HEK293 (cell line): ENCODE data around the gene ADM2.

ENCODE experiments used
- CTCF ChIA-PET: fragments of 350-600 bp; formaldehyde crosslinking; extraction: SDS; loops from one replicate; lab custom pipeline; 2021; ENCODE audit warnings: antibody characterized with exemption; lab: Yijun Ruan, JAX
- POLR2A ChIA-PET: fragments of 300-600 bp; formaldehyde crosslinking; extraction: SDS; loops from one replicate; lab custom pipeline; 2020; ENCODE audit warnings: antibody characterized with exemption, inconsistent platforms; lab: Yijun Ruan, JAX
- H3K27ac ChIP-seq: fragments of 200-500 bp; sonication (Bioruptor generic); 2 replicates; pipeline ENCODE4 v1.5.1; 2014; ENCODE audit warnings: low read depth, low read length, control low read depth, inconsistent platforms; ENCODE audit errors: extremely low read depth
- H3K36me3 ChIP-seq, 2 experiments: fragments of 200-500 bp in 1 of 2; sonication (Bioruptor generic) in 1 of 2; 1 replicate in 1 of 2; 2 replicates in 1 of 2; pipeline ENCODE4 v1.5.1; 2014 to 2017; ENCODE audit warnings: inconsistent platforms in 2 of 2, low read length in 2 of 2; ENCODE audit not compliant: control insufficient read depth in 2 of 2, insufficient read depth in 1 of 2
- H3K4me1 ChIP-seq: fragments of 200-500 bp; sonication (Bioruptor generic); 2 replicates; pipeline ENCODE4 v1.5.1; 2014; ENCODE audit warnings: mild to moderate bottlenecking, low read length, inconsistent platforms; ENCODE audit not compliant: control insufficient read depth, insufficient read depth
- H3K4me3 ChIP-seq: 2 replicates; pipeline ENCODE4 v1.5.1; 2011; ENCODE audit warnings: low read depth, mild to moderate bottlenecking, control low read depth, low read length, moderate library complexity
- H3K9me3 ChIP-seq: fragments of 200-500 bp; sonication (Bioruptor generic); 2 replicates; pipeline ENCODE4 v1.5.1; 2014; ENCODE audit warnings: low read depth, low read length, inconsistent platforms; ENCODE audit not compliant: control insufficient read depth, insufficient read depth
- HOXC10 ChIP-seq: sonication (generic); formaldehyde crosslinking; IDR thresholded peaks from 2 replicates; pipeline ENCODE4 v1.8.1; 2023; ENCODE audit warnings: mild to moderate bottlenecking, missing genetic modification reagents
- KLF7 ChIP-seq: fragments of 450-650 bp; formaldehyde crosslinking; IDR thresholded peaks from 2 replicates; pipeline ENCODE4 v1.5.1; 2016; ENCODE audit warnings: missing biosample characterization, missing genetic modification characterization, borderline replicate concordance
- KLF8 ChIP-seq: fragments of 450-650 bp; formaldehyde crosslinking; IDR thresholded peaks from 2 replicates; pipeline ENCODE4 v1.5.1; 2016; ENCODE audit warnings: missing biosample characterization, missing genetic modification characterization
- RBAK ChIP-seq: fragments of 450-650 bp; formaldehyde crosslinking; IDR thresholded peaks from 2 replicates; pipeline ENCODE4 v1.5.1; 2016; ENCODE audit warnings: missing biosample characterization, missing genetic modification characterization
- SALL2 ChIP-seq: fragments of 450-650 bp; formaldehyde crosslinking; IDR thresholded peaks from 2 replicates; pipeline ENCODE4 v1.5.0; 2017; ENCODE audit warnings: missing biosample characterization, mild to moderate bottlenecking, missing genetic modification characterization, borderline replicate concordance
- ZNF133 ChIP-seq: fragments of 450-650 bp; formaldehyde crosslinking; IDR thresholded peaks from 2 replicates; pipeline ENCODE4 v1.5.1; 2016; ENCODE audit warnings: missing biosample characterization, missing genetic modification characterization
- ZNF214 ChIP-seq: fragments of 450-650 bp; formaldehyde crosslinking; IDR thresholded peaks from 2 replicates; pipeline ENCODE4 v1.5.1; 2017; ENCODE audit warnings: missing biosample characterization, mild to moderate bottlenecking, missing genetic modification characterization, borderline replicate concordance
- ZNF23 ChIP-seq: fragments of 450-650 bp; formaldehyde crosslinking; IDR thresholded peaks from 2 replicates; pipeline ENCODE4 v1.5.1; 2016; ENCODE audit warnings: missing biosample characterization, missing genetic modification characterization, borderline replicate concordance
- ZNF341 ChIP-seq: fragments of 450-650 bp; formaldehyde crosslinking; IDR thresholded peaks from 2 replicates; pipeline ENCODE4; 2016; ENCODE audit warnings: low read depth, missing biosample characterization, missing genetic modification characterization
- ZNF362 ChIP-seq: fragments of 450-650 bp; formaldehyde crosslinking; IDR thresholded peaks from 2 replicates; pipeline ENCODE4 v1.5.1; 2016; ENCODE audit warnings: missing biosample characterization, missing genetic modification characterization
- ZNF366 ChIP-seq: fragments of 450-650 bp; formaldehyde crosslinking; conservative IDR thresholded peaks from 2 replicates; pipeline ENCODE4 v1.5.1; 2016; ENCODE audit warnings: missing biosample characterization, missing genetic modification characterization
- ZNF404 ChIP-seq: fragments of 450-650 bp; formaldehyde crosslinking; IDR thresholded peaks from 2 replicates; pipeline ENCODE4 v1.5.1; 2017; ENCODE audit warnings: missing biosample characterization, missing genetic modification characterization
- ZNF423 ChIP-seq: fragments of 450-650 bp; formaldehyde crosslinking; IDR thresholded peaks from 2 replicates; pipeline ENCODE4 v1.5.1; 2016; ENCODE audit warnings: missing biosample characterization, missing genetic modification characterization
- ZNF48 ChIP-seq: fragments of 450-650 bp; formaldehyde crosslinking; IDR thresholded peaks from 2 replicates; pipeline ENCODE4 v1.5.1; 2016; ENCODE audit warnings: missing biosample characterization, missing genetic modification characterization
- ZNF514 ChIP-seq: fragments of 450-650 bp; formaldehyde crosslinking; IDR thresholded peaks from 2 replicates; pipeline ENCODE4 v1.5.1; 2016; ENCODE audit warnings: missing biosample characterization, missing genetic modification characterization
- ZNF600 ChIP-seq: fragments of 450-650 bp; formaldehyde crosslinking; IDR thresholded peaks from 2 replicates; pipeline ENCODE4 v1.5.1; 2016; ENCODE audit warnings: missing biosample characterization, missing genetic modification characterization
- ZNF658 ChIP-seq: fragments of 450-650 bp; formaldehyde crosslinking; IDR thresholded peaks from 2 replicates; pipeline ENCODE4; 2016; ENCODE audit warnings: missing biosample characterization, missing genetic modification characterization
- ZNF660 ChIP-seq: fragments of 450-650 bp; IDR thresholded peaks from 2 replicates; pipeline ENCODE4 v1.5.1; 2018; ENCODE audit warnings: missing biosample characterization, mild to moderate bottlenecking, missing genetic modification characterization
- ZNF76 ChIP-seq: fragments of 450-650 bp; formaldehyde crosslinking; IDR thresholded peaks from 2 replicates; pipeline ENCODE4; 2016; ENCODE audit warnings: low read depth, missing biosample characterization, missing genetic modification characterization, borderline replicate concordance
- ZNF776 ChIP-seq: fragments of 450-650 bp; formaldehyde crosslinking; IDR thresholded peaks from 2 replicates; pipeline ENCODE4 v1.5.0; 2017; ENCODE audit warnings: missing biosample characterization, missing genetic modification characterization, borderline replicate concordance
- ZNF837 ChIP-seq: fragments of 450-650 bp; formaldehyde crosslinking; IDR thresholded peaks from 2 replicates; pipeline ENCODE4 v1.5.1; 2016; ENCODE audit warnings: missing biosample characterization, missing genetic modification characterization

Gene ADM2

GRCh38 chr22:50435291-50436014 is 45.9 kb upstream of the ADM2 start:
- H3K9me3 ChIP-seq, result no peaks in the 10 kb centered on the region
- no peaks in the 10 kb centered on the region for H3K4me1 ChIP-seq
- no peak for TF ChIP-seq ZNF362 (tag by site-specific recombination)
- TF ChIP-seq SALL2 (tag by site-specific recombination), result no peak
- TF ChIP-seq HOXC10 (CRISPR knock-in tag), result no peak
- TF ChIP-seq ZNF776 (tag by site-specific recombination), result no peak
- no peak for TF ChIP-seq ZNF404
- no peak for TF ChIP-seq ZNF514
- no peak for TF ChIP-seq KLF7
- no peak for TF ChIP-seq ZNF366 (tag by site-specific recombination)
- no peak for TF ChIP-seq ZNF48 (tag by site-specific recombination)
- TF ChIP-seq ZNF76 (tag by site-specific recombination), result no peak
- TF ChIP-seq ZNF214 (tag by site-specific recombination), result no peak
- TF ChIP-seq ZNF423 (tag by site-specific recombination), result no peak
- no peak for TF ChIP-seq ZNF837
- TF ChIP-seq ZNF133 (tag by site-specific recombination), result no peak
- TF ChIP-seq ZNF341 (tag by site-specific recombination), result no peak
- no peak for TF ChIP-seq ZNF23 (tag by site-specific recombination)
- TF ChIP-seq KLF8 (tag by site-specific recombination), result no peak
- TF ChIP-seq RBAK, result no peak
- TF ChIP-seq, all 188 proteins: peak for 0
- ChIA-PET CTCF (no interaction called here), POLR2A (interaction anchor here (0.9 kb wide), 1 partner anchor 9 kb away, joined by 3 read pairs; no protein-coding TSS in a partner anchor)
- peaks cover 13 to 82% of the 10 kb centered on the region in 2 experiments for H3K36me3 ChIP-seq
- no peak overlapping the region for H3K27ac ChIP-seq
- H3K4me3 ChIP-seq, result no peak overlapping the region

- ChIA-PET CTCF (interaction anchor here (0.6 kb wide), 1 partner anchor 174 kb away, joined by 3 read pairs; no protein-coding TSS in a partner anchor), POLR2A (interaction anchor here (0.9 kb wide), 1 partner anchor 8 kb away, joined by 3 read pairs; no protein-coding TSS in a partner anchor)
- H3K27ac ChIP-seq, result no peak overlapping the region
- H3K36me3 ChIP-seq, result peaks cover 5 to 83% of the 10 kb centered on the region in 2 experiments
- no peaks in the 10 kb centered on the region for H3K4me1 ChIP-seq
- no peaks in the 10 kb centered on the region for H3K9me3 ChIP-seq
- TF ChIP-seq ZNF600 (tag by site-specific recombination), result peak; percentile 55; the same call in 1 of the 2 replicates
- TF ChIP-seq ZNF658, result no peak
- TF ChIP-seq ZNF660, result no peak
- TF ChIP-seq, all 188 proteins: peak for 1
- H3K4me3 ChIP-seq, result no peak overlapping the region
These were observed 45.1 kb upstream of the ADM2 start for GRCh38 chr22:50436015-50436830.
